Mononuclear cell (primary cell): Measurements from ENCODE around the gene ZNF622. TPM values are rescaled to one million over a fixed set of nuclear protein-coding genes. Genes with fewer than 3 reads are reported as not detected.
"Not testable (repeated sequence)": the region's sequence is repeated elsewhere in the genome, so short reads cannot be mapped to it uniquely, and the experiment has no call there.

Source experiments
- H3K27me3 ChIP-seq: 2 replicates; pipeline ENCODE4 v1.6.0; 2011; ENCODE audit warnings: low read length, control low read depth; ENCODE audit not compliant: insufficient read depth
- H3K4me1 ChIP-seq: 2 replicates; pipeline ENCODE4 v1.5.1; 2011; ENCODE audit warnings: mild to moderate bottlenecking, low read length, control low read depth; ENCODE audit not compliant: insufficient read depth
- H3K4me3 ChIP-seq: 2 replicates; pipeline ENCODE4 v1.5.1; 2011; ENCODE audit warnings: mild to moderate bottlenecking, low read length, moderate library complexity
- H3K9me3 ChIP-seq: 2 replicates; pipeline ENCODE4 v1.5.1; 2011; ENCODE audit warnings: low read depth, mild to moderate bottlenecking, control low read depth, low read length
- total RNA-seq: library from RNA; depleted of rRNA; stranded (reverse); fragments of >200 nt; gene quantifications from one replicate; pipeline ENCODE4 v1.2.3, GENCODE V29; 2012

Gene ZNF622
- total RNA-seq, 1 donor: 53.6 TPM

DNA sequence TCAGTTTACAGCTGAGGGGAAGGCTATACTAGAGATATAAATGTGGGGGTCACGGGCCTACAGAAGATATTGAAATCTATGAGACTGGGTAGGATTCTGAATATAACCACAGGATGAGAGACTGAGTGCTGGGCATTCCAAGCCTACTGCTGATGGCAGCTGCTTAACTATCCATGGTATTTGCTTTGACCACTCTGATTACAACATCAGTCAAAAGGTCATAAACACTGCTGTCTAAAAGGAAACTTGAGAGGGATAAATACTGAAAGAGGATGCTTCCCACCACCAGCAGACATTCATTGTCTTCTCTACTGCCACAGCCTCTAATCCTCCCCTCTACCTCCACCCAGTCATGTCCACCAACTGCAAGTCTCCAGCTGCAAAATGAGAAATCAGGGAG is 3.8 kb downstream of the ZNF622 start:
- no peak overlapping the region for H3K4me3 ChIP-seq
- H3K27me3 ChIP-seq: no peaks in the 10 kb centered on the region
- H3K4me1 ChIP-seq: peaks cover 43% of the 10 kb centered on the region
- H3K9me3 ChIP-seq: no peaks in the 10 kb centered on the region

DNA sequence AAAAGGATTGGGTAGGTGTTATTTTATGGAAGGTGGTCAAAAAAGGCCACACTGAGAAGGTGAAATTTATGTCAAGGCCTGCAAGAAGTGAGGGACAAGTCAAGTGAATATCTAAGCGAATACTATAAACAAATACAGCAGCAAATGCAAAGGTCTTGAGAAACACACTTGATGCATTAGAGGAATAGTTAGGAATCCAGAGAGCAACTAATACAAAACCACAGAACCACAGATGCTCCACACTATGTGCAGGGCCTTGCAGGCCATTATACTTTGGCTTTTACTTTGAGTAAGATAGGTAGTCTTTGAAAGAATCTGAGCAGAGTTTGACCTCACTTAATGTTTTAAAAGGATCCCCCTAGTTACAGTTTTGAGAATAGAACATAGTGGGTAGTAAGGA is 4.6 kb downstream of the ZNF622 start:
- no peaks in the 10 kb centered on the region for H3K27me3 ChIP-seq
- no peak overlapping the region for H3K4me3 ChIP-seq
- no peaks in the 10 kb centered on the region for H3K9me3 ChIP-seq
- peaks cover 43% of the 10 kb centered on the region for H3K4me1 ChIP-seq

DNA sequence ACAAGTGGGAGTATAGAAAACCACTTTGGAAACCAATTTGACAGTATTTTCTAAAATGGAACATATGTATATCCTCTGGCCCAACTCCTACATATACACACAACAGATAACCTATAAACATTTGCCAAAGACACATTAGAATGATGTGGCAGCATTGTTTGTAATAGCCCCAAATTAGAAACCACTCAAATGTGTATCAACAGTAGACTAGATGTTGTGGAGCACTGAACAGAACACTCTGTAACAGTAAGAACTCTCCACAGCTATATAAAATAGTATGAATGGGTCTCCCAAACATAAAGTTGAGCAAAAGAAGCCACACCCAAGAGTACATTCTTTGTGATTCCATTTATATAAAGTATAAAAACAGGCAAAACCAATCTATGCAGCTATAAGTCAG is 6.1 kb downstream of the ZNF622 start:
- H3K4me3 ChIP-seq: no peak overlapping the region
- no peaks in the 10 kb centered on the region for H3K27me3 ChIP-seq
- H3K9me3 ChIP-seq: no peaks in the 10 kb centered on the region
- peaks cover 44% of the 10 kb centered on the region for H3K4me1 ChIP-seq

DNA sequence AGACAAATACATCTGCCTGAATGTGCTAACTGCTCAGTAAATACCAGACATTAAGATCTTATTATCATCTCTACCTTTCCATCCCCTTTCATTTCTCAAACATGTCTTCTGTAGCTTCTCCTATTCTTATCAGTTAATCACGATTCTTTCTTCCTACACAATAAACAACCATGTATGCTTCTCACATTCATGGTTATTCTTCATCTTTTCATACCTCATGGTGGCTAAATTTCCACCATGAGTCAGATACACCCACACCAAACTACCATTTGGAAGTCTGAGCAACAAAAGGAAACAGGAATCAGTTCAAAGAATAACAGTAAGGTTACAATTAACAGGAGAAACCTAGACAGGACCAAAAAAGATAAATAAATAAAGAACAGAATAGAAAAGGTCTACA is 7.7 kb downstream of the ZNF622 start:
- H3K4me1 ChIP-seq: peaks cover 28% of the 10 kb centered on the region
- H3K9me3 ChIP-seq: no peaks in the 10 kb centered on the region
- no peak overlapping the region for H3K4me3 ChIP-seq
- no peaks in the 10 kb centered on the region for H3K27me3 ChIP-seq

DNA sequence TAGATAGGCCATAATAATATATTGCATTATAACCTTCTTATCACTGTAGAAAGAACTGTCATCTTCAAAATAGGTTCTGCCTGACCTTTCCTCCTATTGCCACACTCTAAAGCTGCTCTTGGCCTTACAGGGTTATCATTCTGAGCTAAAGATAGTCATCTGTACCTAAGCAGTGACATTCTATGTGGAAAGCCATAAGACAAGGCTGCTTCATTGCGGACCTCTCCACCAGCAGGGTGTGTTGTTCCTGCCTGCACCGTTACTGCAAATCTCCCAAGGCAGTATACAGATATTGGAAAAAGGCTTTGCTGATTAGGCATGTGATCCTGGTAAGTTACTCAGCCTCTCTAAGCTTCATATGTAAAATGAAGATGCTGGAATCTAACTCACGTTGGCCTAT is 8.1 kb downstream of the ZNF622 start:
- no peak overlapping the region for H3K4me3 ChIP-seq
- H3K4me1 ChIP-seq: peaks cover 24% of the 10 kb centered on the region
- no peaks in the 10 kb centered on the region for H3K27me3 ChIP-seq

DNA sequence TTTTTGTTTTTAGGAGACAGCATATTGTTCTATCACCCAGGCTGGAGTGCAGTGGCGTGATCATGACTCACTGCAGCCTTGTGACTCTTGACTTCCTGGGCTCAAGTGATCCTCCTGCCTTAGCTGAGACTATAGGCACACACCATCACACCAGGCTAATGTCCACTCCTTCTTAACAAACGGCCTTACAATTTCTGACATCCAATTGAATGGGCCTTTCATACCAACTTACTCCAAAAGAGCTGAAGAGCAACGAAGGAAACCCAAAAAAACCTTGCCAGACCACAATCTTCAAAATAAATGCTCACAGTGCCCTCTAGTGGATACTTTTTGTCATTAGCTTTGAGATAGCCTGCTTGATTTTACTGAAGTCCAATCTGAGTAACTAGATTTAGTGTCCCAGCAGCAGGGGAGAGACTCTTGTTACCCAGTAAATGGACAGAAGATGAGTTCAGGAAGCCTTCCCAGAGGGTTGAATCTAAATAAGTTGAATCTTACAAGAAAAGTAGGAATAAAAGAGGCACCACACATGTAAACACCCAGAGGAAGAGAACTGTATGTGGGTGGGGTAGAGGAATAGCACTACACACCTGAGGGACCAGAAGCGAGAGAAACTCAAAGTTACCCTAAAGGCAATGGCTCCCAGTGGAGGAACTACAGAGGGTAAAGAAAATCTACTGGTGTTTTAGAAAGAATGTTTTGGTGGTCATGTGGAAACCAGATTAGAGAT is 9.3 kb downstream of the ZNF622 start:
- H3K4me3 ChIP-seq: no peak overlapping the region

More for the DNA sequence above, 8.1 kb downstream of the ZNF622 start:
- no peaks in the 10 kb centered on the region for H3K9me3 ChIP-seq

DNA sequence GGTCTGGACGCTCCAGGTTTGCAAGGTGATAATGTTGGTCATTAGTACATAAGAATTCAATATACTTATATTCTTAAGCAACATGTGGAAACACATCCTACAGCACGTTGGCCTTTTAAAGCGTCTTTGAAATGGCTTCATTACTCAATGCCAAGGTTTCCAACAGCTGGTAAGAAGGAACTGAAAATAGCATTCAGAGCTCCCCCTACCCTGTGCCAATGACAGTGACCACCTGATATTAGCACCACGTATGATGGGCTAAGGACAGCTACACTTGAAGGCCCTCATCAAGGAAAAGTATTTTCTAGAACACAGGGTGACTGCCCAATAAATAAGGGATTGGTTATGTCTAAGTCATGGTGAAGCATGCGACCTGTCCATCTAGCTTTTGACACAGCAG is 9.9 kb downstream of the ZNF622 start:
- no peak overlapping the region for H3K4me3 ChIP-seq
- H3K4me1 ChIP-seq: peaks cover 16% of the 10 kb centered on the region
- H3K27me3 ChIP-seq: no peaks in the 10 kb centered on the region
- no peaks in the 10 kb centered on the region for H3K9me3 ChIP-seq

More for the DNA sequence above, 9.3 kb downstream of the ZNF622 start:
- Histone ChIP-seq H3K4me1 (peaks cover 16% of the 10 kb centered on the region), H3K27me3 (no peaks in the 10 kb centered on the region), H3K9me3 (no peaks in the 10 kb centered on the region)

DNA sequence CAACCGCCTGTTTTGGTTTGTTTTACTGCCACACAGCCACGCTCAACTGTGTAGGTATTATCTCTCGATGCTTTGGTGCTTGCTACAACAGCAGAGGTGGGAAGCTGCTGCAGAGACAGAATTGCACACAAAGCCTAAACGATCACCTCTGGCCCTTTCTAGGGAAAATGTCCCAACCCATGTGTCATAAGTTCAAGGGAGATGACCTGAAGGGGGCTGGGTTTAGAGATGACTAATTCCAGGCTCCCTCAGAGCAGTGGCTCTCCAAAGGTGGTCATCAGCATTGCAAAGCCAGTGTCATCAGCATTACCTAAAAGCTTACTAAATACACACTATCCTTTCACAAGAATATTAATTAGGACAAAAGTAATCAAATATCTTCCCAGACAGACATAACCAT is 10.9 kb downstream of the ZNF622 start:
- Histone ChIP-seq H3K4me1 (peaks cover 13% of the 10 kb centered on the region), H3K27me3 (no peaks in the 10 kb centered on the region), H3K4me3 (no peak overlapping the region), H3K9me3 (no peaks in the 10 kb centered on the region)

DNA sequence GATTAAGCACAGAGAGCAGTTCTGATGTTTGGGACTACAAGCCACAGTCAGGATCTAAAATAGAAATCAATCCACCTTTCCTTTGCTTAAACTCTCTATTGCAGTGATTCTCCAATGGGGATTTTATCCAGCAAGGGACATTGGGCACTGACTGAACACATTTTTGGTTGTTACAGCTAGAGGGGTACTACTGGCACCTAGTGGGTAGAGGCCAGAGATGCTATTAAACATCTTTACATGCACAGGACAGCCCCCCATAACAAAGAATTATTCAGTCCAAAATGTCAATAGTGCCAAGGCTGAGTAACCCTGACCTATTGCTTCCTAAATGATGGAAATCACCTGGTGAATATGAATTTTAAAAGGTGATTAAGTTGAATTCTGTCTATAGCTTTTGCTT is 12.0 kb downstream of the ZNF622 start:
- Histone ChIP-seq H3K27me3 (no peaks in the 10 kb centered on the region), H3K4me1 (peaks cover 13% of the 10 kb centered on the region), H3K9me3 (no peaks in the 10 kb centered on the region), H3K4me3 (no peak overlapping the region)

DNA sequence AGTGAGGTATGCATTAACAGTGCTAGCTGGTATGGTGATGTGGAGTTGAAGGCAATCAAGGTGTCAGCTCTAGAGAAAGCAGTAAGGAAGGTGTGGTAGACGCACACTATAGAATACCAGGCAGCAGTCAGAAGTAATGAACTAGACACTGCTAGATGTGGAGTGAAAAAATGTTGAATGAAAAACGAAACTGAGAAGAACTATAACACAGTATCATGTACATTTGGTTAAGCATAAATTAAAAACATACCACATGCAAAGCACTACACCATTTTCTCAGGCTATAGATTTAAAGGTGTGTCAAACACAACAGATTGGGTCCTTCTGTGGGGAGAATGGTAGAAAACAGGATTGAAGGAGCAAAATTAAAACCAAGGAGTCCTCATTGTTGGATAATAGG is 15.4 kb downstream of the ZNF622 start:
- Histone ChIP-seq H3K9me3 (no peaks in the 10 kb centered on the region), H3K27me3 (no peaks in the 10 kb centered on the region)

DNA sequence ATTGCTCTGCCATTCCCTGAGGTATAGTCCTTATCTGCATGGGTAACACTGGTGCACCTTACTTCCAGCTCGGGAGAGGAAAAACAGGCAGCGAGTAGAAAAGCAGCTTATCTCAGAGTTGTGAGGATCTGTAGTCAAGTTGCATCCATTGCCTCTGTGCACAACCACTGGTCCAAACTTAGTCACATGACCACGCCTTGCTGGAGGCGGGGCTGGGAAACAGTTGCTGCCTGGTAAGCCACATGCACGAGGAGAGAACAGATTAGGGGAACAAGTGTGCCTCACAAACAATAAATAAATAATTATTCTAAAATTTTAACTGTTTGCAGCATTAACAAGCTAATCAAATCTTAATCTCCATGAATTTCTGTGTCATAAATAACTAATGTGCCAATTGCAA is 18.6 kb downstream of the ZNF622 start:
- Histone ChIP-seq H3K9me3 (no peaks in the 10 kb centered on the region), H3K4me3 (no peak overlapping the region)

More for the DNA sequence above, 15.4 kb downstream of the ZNF622 start:
- Histone ChIP-seq H3K4me1 (no peaks in the 10 kb centered on the region), H3K4me3 (no peak overlapping the region)

DNA sequence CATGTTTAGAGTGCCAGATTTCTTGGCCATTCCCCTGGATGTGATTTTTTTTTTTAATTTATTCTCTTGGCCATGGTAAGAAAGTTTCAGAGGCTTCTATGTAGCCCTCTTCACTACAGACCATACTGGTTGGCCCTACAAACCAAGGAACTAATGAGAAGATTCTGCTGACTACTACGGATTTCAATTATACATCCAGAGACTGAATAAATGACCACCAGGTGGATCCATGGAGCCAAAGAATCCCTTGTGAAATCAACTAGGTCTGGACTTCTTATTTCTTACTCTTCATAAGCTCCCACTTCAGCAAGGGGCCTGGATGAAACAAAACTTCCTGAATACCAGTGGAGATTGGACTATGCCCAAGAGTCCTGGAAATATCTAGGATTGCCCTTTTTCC is 27.6 kb downstream of the ZNF622 start:
- Histone ChIP-seq H3K27me3 (no peaks in the 10 kb centered on the region), H3K4me1 (no peaks in the 10 kb centered on the region), H3K4me3 (no peak overlapping the region), H3K9me3 (no peaks in the 10 kb centered on the region)

More for the DNA sequence above, 18.6 kb downstream of the ZNF622 start:
- Histone ChIP-seq H3K4me1 (no peaks in the 10 kb centered on the region), H3K27me3 (no peaks in the 10 kb centered on the region)

DNA sequence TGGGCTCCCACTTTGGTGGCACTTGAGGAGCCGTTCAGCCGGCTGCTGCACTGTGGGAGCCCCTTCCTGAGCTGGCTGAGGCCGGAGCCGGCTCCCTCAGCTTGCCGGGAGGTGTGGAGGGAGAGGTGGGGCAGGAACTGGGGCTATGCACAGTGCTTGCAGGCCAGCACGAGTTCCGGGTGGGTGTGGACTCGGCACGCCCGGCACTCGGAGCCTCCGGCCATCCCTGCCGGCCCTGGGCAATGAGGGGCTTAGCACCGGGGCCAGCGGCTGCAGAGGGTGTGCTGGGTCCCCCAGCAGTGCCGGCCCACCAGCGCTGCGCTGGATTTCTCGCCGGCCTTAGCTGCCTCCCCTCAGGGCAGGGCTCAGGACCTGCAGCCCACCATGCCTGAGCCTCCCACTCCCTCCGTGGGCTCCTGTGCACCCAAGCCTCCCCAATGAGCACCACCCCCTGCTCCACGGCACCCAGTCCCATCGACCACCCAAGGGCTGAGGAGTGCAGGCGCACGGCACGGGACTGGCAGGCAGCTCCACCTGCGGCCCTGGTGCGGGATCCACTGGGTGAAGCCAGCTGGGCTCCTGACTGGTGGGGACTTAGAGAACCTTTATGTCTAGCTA is 29.4 kb downstream of the ZNF622 start:
- not testable (repeated sequence) for H3K4me1 ChIP-seq, H3K9me3 ChIP-seq, H3K27me3 ChIP-seq, H3K4me3 ChIP-seq

DNA sequence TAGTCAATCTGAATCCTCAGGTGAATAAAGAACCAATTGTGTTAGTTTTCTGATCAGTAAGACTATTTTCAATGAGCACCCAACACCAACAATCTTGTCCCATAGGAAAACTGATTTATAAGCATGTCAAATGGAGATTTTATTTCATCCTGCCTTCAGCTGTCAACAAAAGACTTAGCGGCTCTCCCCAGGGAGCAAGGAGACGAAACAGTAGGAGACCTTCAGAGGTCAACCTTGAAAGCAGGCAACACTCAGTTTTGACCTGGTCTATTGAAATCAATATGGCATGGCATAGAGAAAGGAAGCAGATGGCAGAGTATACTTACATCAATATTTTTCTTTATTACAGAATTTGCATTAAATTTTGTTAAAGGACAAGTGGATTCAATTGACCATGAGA is 34.1 kb downstream of the ZNF622 start:
- no peaks in the 10 kb centered on the region for H3K9me3 ChIP-seq
- H3K4me3 ChIP-seq: no peak overlapping the region
- H3K27me3 ChIP-seq: no peaks in the 10 kb centered on the region
- H3K4me1 ChIP-seq: no peaks in the 10 kb centered on the region

DNA sequence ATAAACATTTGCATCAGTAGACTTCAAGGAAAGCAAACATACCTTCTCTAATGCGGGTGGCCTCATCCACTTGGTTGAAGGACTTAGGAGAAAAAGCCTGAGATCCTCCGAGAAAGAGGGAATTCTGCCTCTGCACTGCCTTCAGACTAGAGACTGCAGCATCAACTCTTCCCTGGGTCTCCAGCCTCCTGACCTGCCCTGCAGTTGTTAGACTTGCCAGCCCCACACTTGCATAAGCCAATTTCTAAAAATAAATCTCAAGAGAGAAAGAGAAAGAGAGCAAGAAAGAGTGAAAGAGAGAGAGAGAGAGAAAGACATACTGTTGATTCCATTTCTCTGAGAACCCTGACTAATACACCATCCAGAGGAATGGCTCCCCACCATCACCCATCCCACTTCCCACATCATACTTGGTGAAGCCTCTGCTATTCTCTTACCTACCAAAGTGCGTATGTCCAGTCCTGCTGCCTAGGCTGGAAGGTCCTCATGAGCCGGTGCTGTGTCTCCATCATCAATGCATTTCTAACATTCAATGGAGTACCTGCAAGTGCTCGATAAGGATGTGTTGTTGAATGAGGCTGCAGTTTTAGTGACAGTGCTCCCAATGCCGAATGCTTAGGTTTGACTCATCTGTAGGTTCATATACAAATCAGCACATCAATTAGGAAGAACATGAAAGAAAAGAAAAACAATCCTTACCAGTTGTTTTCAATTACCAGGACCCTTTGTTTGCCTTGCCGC is 35.1 kb downstream of the ZNF622 start:
- Histone ChIP-seq H3K9me3 (no peaks in the 10 kb centered on the region), H3K27me3 (no peaks in the 10 kb centered on the region), H3K4me3 (no peak overlapping the region), H3K4me1 (no peaks in the 10 kb centered on the region)
